OCI-LY7 (cell line): ENCODE data around the gene CACNA2D4.

Experiments used
- CTCF ChIP-seq: fragments of 200-600 bp; sonication (generic); conservative IDR thresholded peaks from 2 replicates; pipeline ENCODE4 v1.5.1; 2014; ENCODE audit warnings: mild to moderate bottlenecking, antibody characterized with exemption, low read length, moderate library complexity, mixed read lengths
- EZH2phosphoT487 ChIP-seq: fragments of 200-600 bp; sonication (generic); IDR thresholded peaks from 2 replicates; pipeline ENCODE4 v1.6.1; 2018; ENCODE audit warnings: low read depth, borderline replicate concordance, mild to moderate bottlenecking, mixed run types, antibody characterized with exemption, low read length, moderate library complexity, mixed read lengths

GRCh38 chr12:1841586-1842182 is 76.8 kb downstream of the CACNA2D4 start:
- TF ChIP-seq CTCF (no peak), EZH2phosphoT487 (no peak)
